ENCODE results near the gene TBC1D4. TPM values are rescaled to one million over a fixed set of nuclear protein-coding genes. Genes with fewer than 3 reads are reported as not detected.
"Not testable (repeated sequence)": the region's sequence is repeated elsewhere in the genome, so short reads cannot be mapped to it uniquely, and the experiment has no call there.

TBC1D4 gene
- total RNA-seq, 1 donor from 2014 or later: 20.1 TPM

DNA sequence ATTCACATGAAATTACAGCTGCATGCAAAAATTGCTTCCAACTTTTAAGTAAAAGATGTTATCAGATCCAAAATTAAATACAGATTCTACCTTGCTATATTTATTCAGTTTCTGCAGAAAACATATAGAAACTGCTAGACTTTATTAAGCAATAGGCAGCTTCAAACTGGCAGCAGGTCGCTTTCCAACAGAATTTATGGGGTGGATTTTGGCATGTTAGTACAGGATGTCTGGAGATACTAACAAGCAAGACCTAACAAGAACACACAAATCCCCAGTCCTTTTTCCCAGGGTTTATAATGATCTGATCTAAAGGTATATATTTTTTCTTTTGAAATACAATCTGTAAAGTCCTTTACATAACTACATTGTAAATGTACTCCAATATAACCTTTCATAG lies 27.5 kb downstream of the TBC1D4 start:
- DNase-seq (ENCODE audit: low read depth): no peak

- peak; percentile 76 for DNase-seq (ENCODE audit: low read depth)
Observed at GRCh38 chr13:75452564-75452963, 29.4 kb downstream of the TBC1D4 start.

DNA sequence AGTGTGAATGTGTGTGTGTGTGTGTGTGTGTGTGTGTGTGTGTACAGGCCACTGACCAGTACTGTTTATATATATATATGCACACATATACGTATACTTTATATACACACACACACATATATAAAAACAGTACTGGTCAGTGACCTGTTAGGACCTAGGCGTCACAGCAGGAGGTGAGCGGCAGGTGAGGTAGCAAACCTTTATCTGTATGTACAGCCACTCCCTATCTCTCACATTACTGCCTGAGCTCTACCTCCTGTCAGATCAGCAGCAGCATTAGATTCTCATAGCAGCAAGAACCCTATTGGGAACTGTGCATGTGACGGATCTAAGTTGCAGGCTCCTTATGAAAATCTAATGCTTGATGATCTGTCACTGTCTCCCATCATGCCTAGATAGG lies 34.5 kb downstream of the TBC1D4 start:
- DNase-seq (ENCODE audit: low read depth): no peak

DNA sequence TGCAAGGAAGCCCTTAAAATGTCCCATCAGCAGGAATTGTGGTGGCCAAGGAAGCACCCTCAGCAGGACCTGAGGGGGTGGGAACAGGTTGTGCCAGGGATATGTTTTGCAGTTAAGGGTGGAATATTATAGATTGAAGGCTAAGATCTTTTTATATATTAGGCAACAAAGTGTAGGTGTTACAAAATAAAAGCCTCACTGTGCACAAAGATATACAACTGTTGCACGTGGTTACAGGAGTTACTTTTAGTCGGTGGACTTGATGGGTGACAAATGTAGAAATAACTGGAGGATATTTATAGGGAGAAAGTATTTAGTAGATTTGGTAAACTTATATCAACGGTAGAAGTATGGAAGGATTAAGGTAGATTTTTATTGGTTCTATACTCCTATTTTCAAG lies 35.1 kb downstream of the TBC1D4 start:
- DNase-seq (ENCODE audit: low read depth): no peak

DNA sequence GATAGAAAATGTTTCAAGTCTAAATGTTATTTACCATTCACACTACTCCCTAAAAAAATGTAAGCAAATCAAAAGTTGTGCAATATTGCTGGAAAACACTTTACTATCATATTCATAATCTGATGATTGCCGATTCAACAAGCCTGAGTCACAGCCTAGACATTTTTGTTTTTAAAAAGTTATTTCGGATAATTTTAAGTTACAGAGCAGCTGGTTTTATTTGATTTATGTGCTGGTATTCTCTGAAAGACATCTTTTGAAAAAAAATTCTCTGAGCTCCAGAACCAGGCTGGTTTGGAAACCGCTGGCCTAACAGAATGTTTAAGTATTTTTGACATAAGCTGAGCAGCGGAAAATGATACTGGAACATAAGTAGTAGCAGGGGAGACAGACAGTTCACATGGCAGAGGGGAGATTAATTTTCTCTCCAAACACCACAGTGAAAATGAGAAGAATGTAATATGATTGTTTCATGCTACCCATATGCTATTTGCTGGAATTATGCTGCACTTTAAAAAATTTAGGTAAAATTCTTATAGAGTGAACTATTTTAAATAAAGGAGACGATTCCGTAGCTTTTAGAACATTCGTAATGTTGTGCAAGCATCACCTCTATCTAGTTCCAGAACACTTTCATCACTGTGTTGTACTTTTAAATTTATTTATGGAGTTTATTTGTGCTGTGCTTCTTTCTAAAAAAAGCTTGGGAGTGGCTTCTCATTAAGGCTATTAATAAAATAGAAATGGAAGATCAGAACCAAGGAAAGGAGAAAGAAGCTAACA lies 36.1 kb downstream of the TBC1D4 start:
- no peak for DNase-seq (ENCODE audit: low read depth)

DNA sequence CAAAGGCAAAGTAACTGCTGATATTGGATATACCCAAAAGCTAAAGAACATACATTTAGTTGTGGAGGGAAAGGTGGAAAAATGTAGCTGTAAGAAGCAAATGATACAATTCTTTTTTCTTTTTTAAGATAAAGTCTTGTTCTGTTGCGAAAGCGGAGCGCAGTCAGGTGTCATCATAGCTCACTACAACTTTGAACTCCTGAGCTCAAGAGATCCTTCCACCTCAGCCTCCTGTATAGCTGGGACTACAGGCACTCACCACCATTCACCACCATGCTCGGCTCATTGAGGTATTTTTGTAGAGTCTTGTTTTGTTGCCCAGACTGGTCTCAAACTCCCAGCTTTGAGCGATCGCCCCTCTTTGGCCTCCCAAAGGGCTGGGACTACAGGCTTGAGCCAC lies 38.0 kb downstream of the TBC1D4 start:
- no peak for DNase-seq (ENCODE audit: low read depth)

DNA sequence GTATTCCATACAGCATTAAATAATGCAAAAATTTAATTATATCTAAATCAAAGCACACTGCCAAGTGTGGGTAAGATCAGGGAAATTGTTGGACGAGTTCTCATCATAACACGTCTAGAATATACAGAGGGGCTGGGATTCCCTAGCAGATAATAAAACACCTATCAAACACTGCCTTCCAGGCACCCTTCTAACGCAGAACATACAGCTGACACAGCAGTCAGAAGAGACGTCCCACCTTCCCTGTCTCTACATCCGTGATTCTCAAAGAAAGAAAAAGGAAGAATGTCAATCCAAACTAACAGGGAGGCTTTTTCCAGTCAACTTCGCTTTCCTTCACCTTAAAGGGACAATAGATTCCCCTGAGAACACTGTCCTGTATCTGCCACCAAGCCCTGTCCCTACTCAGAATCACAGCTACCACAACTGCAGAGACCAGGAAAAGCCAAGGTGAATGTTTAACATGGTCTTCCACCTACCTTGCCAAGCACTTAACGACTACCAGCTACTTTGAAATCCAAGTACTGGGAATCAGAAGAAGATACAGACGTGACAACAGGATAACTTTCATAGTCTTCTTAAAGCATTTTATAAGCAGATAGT lies 38.5 kb downstream of the TBC1D4 start:
- DNase-seq (ENCODE audit: low read depth): peak; percentile 45

GRCh38 chr13:75442736-75443234 lies 39.2 kb downstream of the TBC1D4 start:
- peak; percentile 31 for DNase-seq (ENCODE audit: low read depth)

DNA sequence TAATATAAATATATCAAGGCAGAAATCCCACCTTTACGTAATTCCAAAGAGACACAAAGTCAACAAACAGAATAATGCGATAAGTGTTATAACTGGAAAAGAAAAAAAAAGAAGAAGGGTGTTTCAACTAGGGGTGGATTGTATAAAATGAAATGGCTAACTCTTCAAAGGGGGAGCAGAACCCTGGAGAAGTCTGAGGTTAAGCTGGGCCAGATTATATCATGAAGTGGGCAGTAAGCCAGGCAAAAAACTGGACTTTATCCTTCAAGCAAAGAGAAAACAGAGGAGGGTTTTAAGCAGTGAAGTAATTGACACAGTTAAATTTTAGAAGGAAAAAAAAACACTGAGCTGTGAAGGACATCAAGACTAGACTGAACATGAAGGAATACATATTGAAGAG lies 41.9 kb downstream of the TBC1D4 start:
- peak; percentile 38 for DNase-seq (ENCODE audit: low read depth)

- peak; percentile 47 for DNase-seq (ENCODE audit: low read depth)
Observed at GRCh38 chr13:75437582-75438318, 44.2 kb downstream of the TBC1D4 start.

DNA sequence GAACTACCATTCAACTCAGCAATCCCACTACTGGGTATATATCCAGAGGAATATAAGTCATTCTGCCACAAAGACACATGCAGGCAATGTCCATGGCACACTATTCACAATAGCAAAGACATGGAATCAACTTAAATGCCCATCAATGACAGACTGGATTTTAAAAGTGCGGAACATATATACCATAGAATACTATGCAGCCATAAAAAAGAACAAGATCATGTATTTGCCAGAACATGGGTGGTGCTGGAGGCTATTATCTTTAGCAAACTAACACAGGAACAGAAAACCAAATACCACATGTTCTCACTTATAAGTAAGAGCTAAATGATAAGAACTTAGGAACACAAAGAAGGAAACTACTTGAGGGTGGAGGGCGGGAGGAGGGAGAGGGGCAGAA lies 47.8 kb downstream of the TBC1D4 start:
- not testable (repeated sequence) for DNase-seq (ENCODE audit: low read depth)

DNA sequence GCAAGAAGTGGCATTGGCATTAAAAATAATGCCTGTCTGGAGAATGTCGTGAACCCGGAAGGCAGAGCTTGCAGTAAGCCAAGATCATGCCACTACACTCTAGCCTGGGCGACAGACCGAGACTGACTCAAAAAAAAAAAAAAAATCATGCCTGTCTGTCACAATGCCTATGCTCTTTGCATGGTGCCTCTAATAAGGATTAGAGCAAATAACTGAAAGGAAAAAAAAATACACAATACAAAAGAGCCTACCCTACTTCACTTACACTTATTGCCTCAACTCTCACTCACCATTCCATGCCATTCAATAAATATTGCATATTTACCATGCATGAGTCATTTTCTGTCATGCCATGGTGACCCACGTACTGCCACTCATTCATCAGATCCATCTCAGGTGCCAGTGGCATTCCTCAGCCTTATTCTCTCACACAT lies 49.1 kb downstream of the TBC1D4 start:
- DNase-seq (ENCODE audit: low read depth): peak; percentile 61

DNA sequence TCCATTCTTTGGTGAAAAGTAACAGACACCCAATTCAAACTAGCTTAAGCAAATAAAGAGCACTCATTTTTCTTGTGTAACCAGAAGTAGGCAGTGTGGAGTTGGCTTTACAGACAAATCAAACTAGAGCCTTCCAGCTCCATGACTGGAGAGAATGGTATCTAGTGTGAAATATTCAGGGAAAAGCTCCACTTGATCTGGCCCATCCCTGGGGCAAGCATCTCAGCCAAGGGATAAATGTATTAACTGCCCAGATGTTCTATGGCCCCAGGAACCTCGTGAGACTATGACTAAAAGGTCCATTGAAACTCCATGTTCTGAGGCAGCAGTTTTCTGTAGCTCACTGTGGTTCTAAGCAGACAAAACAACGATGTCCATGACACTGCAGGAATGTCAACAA lies 49.9 kb downstream of the TBC1D4 start:
- DNase-seq (ENCODE audit: low read depth): peak; percentile 67

DNA sequence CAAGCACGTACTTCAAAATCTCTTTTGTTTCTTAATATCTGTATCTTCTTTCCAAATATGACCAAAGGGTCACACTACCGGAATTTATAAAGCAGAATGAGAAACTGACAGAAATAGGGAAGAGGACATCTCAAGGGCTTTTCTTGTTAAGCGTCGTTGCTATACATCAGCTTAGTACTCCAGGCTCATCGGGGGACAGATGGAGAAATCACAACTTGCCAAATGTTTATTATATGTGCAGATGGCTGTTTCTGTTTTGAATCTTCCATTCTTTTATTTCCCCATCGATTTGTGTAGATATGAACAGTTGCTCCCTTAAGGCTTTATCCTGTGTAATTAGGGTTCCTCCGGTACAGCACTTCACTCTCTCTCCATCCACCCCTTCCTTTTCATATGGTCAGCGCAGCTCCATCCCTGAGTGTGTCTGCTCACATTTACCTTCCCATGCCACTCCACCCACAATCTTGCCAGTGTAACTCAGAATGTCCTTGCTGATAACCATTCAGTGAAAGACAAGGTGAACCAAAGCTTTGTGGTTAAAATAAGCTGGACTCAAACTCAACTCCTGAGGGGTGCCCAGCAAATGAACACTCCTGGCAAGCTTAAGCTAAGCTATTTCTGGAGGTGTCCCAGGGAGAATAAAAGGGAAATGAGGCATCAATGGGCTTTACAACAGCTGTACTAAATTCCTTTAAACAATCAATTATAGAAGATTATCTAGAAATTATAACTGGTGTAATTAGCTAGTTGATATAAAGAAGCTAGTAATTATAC lies 51.3 kb downstream of the TBC1D4 start:
- no peak for DNase-seq (ENCODE audit: low read depth)

DNA sequence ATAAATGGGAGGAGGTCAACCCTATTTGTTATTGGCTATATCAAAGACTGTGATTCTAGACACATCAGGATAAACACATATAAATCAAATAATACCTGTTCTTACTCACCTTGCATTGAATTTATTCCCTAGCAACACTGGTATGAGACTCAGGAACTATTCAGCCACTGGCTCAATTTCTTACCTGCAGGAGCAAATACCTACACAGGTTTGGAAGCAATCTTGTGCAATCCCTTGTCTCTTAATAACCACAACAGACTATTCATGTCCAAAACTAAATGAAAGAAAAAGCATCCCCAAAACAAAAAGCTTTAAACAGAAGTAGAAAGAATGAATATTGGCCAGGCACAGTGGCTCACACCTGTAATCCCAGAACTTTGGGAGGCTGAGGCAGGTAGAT lies 55.5 kb downstream of the TBC1D4 start:
- no peak for DNase-seq (ENCODE audit: low read depth)

DNA sequence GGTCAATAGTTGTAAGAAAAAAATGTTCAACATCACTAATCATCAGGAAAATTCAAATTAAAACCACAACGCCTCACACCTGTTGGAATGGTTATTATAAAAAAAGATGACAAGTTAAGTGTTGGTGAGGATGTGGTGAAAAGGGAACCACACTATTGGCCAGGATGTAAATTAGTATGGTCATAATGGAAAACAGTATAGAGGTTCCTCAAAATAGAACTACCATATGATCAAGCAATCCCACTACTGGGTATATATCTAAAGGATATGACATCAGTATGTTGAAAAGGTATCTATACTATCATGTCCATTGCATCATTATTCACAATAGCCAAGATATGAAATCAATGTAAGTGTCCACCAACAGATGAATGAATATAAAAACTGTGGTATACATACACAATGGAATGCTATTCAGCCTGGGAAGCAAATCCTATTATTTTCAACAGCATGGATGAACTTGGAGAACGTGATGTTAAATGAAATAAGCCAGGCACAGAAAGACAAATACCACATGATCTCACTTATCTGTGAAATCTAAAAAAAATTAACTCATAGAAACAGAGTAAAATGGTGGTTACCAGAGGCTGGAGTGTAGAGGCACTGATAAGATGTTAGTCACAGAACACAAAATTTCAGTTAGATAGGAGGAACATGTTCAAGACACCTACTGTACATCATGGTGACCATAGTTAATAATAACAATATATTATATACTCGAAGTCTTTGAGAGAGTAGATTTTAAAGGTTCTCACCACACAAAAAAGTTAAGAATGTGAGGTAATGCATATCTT lies 56.6 kb downstream of the TBC1D4 start:
- DNase-seq (ENCODE audit: low read depth): no peak

DNA sequence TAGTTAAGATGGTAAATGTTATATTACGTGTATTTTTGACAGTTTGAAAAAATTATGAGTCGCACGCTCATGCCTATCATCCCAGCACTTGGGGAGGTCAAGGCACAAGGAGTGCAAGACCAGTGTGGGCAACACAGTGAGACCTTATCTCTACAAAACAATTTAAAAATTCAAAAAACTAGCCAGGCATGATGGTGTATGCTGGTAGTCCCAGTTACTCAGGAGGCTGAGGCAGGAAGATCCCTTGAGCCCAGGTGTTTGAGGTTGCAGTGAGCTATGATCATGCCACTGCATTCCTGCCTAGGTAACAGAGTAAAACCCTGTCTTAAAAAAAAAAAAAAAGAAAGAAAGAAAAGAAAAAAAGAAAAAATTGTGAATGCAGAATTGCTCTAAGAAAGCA lies 58.0 kb downstream of the TBC1D4 start:
- DNase-seq (ENCODE audit: low read depth): no peak

DNA sequence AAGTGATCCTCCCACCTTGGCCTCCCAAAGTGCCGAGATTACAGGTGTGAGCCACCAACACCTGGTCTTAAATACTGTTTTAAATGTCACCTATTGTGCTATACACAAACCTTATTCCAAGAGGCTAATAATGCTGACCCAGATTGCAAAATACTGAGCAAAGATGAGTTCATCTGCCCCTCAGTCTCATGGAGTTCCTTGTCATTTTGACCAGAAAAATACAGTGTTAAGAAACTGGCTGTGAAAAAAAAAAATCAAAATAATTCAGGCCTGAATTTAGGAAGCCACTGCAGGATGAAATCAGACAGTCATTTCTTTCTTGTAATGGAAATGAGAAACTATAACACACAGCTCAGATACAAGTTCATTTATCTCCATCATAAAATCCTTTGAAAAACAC lies 59.9 kb downstream of the TBC1D4 start:
- DNase-seq (ENCODE audit: low read depth): no peak

- no peak for DNase-seq (ENCODE audit: low read depth)
Observed at GRCh38 chr13:75421133-75421532, 60.8 kb downstream of the TBC1D4 start.

GRCh38 chr13:75419656-75420055 lies 62.3 kb downstream of the TBC1D4 start:
- DNase-seq (ENCODE audit: low read depth): no peak

DNA sequence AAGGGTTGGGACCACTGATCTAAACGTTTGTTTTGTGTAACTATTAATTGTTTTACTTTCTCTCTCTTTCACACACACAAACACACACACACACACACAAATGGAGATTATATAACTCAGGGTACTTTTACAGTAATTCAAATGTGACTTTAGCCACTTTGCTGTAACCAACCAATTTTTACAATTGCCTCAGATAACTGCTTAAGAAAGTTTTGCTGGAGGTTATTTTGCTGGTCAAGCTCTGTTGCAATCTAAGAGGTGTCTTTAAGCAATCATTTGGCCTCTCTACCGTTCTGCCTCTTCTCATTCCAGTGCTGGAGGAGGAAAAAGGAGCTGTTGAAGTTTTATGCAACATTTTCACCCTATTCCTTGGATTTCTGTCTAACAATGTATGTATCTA lies 63.0 kb downstream of the TBC1D4 start:
- DNase-seq (ENCODE audit: low read depth): peak; percentile 64
